Measurements from ENCODE around the gene LRP6. TPM values are rescaled to one million over a fixed set of nuclear protein-coding genes. Genes with fewer than 3 reads are reported as not detected.

Gene LRP6
- total and polyA plus RNA-seq, 8 donors, result 44.5 to 65.7 (median 62.2) TPM

DNA sequence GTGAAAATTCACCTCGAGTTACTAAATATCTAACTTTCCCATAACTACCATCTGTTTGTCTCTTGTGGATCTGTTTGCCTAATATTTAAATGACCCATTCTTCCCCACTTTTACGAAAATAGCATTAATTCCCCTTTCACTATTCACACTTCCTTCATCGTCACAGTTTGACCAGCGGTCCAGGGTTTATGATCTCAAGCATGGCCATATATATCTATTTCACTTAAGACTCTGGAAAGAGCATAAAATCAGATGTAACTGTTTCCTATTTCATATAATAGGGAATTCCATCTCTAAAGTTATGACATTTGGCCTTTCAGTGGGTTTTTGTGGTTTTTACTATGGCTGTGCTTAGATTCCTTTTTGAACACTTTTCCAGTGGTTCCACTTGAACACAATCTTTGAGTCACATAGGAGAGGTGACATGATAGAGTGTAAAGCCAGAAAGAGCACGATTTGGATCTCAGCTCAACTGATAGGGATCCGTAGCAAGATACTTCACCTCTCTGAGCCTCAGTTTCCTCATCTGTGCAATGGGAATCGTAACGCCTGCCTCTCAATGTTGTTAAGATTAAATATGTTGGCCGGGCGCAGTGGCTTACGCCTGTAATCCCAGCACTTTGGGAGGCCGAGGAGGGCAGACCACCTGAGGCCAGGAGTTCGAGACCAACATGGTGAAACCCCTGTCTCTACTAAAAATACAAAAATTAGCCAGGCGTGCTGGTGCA, 196.9 kb downstream of the LRP6 start:
- no peak overlapping the region for H3K4me3 ChIP-seq
- H3K27ac ChIP-seq, result no peak overlapping the region
- TF ChIP-seq, protein P1, sequence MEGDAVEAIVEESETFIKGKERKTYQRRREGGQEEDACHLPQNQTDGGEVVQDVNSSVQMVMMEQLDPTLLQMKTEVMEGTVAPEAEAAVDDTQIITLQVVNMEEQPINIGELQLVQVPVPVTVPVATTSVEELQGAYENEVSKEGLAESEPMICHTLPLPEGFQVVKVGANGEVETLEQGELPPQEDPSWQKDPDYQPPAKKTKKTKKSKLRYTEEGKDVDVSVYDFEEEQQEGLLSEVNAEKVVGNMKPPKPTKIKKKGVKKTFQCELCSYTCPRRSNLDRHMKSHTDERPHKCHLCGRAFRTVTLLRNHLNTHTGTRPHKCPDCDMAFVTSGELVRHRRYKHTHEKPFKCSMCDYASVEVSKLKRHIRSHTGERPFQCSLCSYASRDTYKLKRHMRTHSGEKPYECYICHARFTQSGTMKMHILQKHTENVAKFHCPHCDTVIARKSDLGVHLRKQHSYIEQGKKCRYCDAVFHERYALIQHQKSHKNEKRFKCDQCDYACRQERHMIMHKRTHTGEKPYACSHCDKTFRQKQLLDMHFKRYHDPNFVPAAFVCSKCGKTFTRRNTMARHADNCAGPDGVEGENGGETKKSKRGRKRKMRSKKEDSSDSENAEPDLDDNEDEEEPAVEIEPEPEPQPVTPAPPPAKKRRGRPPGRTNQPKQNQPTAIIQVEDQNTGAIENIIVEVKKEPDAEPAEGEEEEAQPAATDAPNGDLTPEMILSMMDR (IDR thresholded peaks at IDR 0.05), result no peak

DNA sequence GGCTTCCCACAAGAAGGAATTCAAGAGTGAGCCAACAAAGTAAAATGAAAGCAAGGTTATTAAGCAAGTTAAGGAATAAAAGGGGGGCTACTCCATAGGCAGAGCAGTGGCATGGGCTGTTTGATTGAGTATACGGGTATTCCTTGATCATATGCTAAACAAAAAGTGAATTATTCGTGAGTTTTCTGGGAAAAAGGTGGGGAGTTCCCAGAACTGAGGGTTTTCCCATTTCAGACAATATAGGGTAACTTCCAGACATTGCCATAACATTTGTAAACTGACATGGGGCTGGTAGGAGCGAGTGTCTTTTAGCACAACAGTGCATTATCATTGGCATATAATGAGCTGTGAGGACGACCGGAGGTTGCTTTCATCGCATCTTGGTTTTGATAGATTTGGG, 198.1 kb downstream of the LRP6 start:
- intact Hi-C loops (cut with DNase I), result no loop called here
- ATAC-seq, result no peak
- Histone ChIP-seq H3K27ac (no peak overlapping the region), H3K4me1 (peaks cover 0 to 13% of the 10 kb centered on the region in 2 donors), H3K4me3 (no peak overlapping the region), H3K9me3 (no peaks in the 10 kb centered on the region), H3K36me3 (no peaks in the 10 kb centered on the region), H3K27me3 (no peaks in the 10 kb centered on the region)
- DNase-seq, result no peak
- TF ChIP-seq, protein P1 (IDR thresholded peaks at IDR 0.05), result no peak

More for the DNA sequence above, 196.9 kb downstream of the LRP6 start:
- intact Hi-C loops (cut with DNase I), result no loop called here
- ATAC-seq (no peak), DNase-seq (no peak)
- no peaks in the 10 kb centered on the region for H3K36me3 ChIP-seq
- H3K4me1 ChIP-seq, result peaks cover 0 to 13% of the 10 kb centered on the region in 2 donors
- no peaks in the 10 kb centered on the region for H3K9me3 ChIP-seq
- H3K27me3 ChIP-seq, result no peaks in the 10 kb centered on the region

Small RNA genes within 50 kb of the gene (microRNA-seq; reads per million reads assigned to microRNA genes)
- 0 reads per million in 2 donors for gene MIR1244-4

Other genes with a start within 250 kb of the LRP6 start
- 1 to 10 TPM in 1 of 2 donors, under 1 TPM in 1; 0.65 to 1.7 TPM for gene BCL2L14, start 196.1 kb downstream of the LRP6 start, total RNA-seq
- under 1 TPM; 0.31 to 0.85 (median 0.60) TPM for gene BCL2L14, start 196.1 kb downstream of the LRP6 start, polyA plus RNA-seq (ENCODE audit: insufficient read length in 6 of 6)
- 10 to 100 TPM; 24.7 to 30.1 TPM for gene MANSC1, start 83.2 kb upstream of the LRP6 start, total RNA-seq
- 10 to 100 TPM; 25.0 to 32.0 (median 29.3) TPM for gene MANSC1, start 83.2 kb upstream of the LRP6 start, polyA plus RNA-seq (ENCODE audit: insufficient read length in 6 of 6)
- gene BORCS5, start 90.0 kb upstream of the LRP6 start, total RNA-seq, result 10 to 100 TPM in 1 of 2 donors, 1 to 10 TPM in 1; 9.0 to 13.5 TPM
- 1 to 10 TPM; 7.7 to 9.5 (median 8.8) TPM for gene BORCS5, start 90.0 kb upstream of the LRP6 start, polyA plus RNA-seq (ENCODE audit: insufficient read length in 6 of 6)